SU-DHL-6 (cell line): ENCODE results near the gene EMC1.
"Not testable (repeated sequence)": the region's sequence is repeated elsewhere in the genome, so short reads cannot be mapped to it uniquely, and the experiment has no call there.

ENCODE experiments used
- EZH2phosphoT487 ChIP-seq: fragments of 200-600 bp; sonication (generic), shearing (Covaris generic); conservative IDR thresholded peaks from 2 replicates; pipeline ENCODE4 v1.6.1; 2018; ENCODE audit warnings: mild to moderate bottlenecking, antibody characterized with exemption, low read length, moderate library complexity, mixed read lengths
- TF ChIP-seq, protein P1 (sequence below): fragments of 200-600 bp; sonication (generic); IDR thresholded peaks from one replicate; pipeline ENCODE4 v1.5.1; 2017; ENCODE audit warnings: antibody characterized with exemption, mild to moderate bottlenecking, low read length, moderate library complexity; ENCODE audit not compliant: insufficient read depth, poor library complexity, severe bottlenecking

DNA sequence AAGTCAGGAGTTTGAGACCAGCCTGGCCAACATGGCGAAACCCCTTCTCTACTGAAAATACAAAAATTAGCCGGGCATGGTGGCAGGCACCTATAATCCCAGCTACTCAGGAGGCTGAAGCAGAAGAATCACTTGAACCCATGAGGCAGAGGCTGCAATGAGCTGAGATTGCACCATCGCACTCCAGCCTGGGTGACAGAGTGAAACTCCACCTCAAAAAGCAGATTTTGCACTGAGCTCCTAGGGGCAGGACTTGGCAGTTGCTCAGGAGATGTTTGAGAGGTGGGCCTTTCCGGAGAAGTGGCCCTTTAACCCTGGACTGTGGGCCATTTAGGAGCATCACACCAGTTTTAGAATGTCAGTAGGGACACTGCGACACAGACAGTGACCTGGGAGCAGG, 5.0 kb upstream of the EMC1 start:
- TF ChIP-seq, protein P1, sequence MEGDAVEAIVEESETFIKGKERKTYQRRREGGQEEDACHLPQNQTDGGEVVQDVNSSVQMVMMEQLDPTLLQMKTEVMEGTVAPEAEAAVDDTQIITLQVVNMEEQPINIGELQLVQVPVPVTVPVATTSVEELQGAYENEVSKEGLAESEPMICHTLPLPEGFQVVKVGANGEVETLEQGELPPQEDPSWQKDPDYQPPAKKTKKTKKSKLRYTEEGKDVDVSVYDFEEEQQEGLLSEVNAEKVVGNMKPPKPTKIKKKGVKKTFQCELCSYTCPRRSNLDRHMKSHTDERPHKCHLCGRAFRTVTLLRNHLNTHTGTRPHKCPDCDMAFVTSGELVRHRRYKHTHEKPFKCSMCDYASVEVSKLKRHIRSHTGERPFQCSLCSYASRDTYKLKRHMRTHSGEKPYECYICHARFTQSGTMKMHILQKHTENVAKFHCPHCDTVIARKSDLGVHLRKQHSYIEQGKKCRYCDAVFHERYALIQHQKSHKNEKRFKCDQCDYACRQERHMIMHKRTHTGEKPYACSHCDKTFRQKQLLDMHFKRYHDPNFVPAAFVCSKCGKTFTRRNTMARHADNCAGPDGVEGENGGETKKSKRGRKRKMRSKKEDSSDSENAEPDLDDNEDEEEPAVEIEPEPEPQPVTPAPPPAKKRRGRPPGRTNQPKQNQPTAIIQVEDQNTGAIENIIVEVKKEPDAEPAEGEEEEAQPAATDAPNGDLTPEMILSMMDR, result not testable (repeated sequence)
- not testable (repeated sequence) for TF ChIP-seq EZH2phosphoT487
